HS-27A (cell line): ENCODE data around the gene EEF1AKMT1.
"Not testable (repeated sequence)": the region's sequence is repeated elsewhere in the genome, so short reads cannot be mapped to it uniquely, and the experiment has no call there.

ENCODE experiments used
- DNase-seq: peaks from one replicate; pipeline ENCODE4 v3.0.0-alpha.2; 2012; ENCODE audit warnings: low read depth, missing footprints

EEF1AKMT1 gene

DNA sequence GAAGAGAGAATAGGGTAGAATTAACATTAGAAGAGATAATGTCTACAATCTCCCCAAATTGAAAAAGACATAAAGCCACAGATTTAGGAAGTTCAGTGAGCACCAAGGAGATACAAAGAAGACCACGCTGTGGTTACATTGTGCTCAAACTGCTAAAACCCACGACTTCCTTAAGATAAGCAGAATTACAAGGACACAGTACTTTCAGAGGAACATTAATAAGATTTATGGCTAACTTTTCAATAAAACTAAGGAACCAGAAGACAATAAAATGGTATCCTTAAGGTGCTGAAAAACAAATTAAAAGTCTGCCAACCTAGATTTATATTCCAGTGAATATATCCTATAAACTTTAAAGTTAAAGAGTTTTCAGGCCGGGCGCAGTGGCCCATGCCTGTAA, 77.7 kb downstream of the EEF1AKMT1 start:
- no peak for DNase-seq

DNA sequence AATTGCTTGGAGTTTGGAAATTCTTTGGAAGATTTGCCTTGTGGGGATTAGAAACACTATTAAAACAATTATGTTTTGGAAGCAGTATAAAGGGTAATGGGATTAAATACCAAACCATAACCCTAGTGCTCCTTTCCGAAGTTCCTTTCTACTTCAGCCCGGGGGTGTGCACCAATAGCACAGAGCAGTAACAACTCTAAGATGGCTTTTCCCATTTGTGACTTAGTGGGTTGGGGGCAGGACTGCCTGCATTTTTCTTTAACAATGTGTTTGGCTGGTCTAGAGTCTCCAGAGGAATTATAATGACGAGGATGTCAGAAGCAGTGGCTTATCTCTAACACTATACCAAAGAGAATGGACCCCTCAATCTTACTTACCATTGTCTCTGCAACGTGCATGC, 82.1 kb downstream of the EEF1AKMT1 start:
- no peak for DNase-seq

DNA sequence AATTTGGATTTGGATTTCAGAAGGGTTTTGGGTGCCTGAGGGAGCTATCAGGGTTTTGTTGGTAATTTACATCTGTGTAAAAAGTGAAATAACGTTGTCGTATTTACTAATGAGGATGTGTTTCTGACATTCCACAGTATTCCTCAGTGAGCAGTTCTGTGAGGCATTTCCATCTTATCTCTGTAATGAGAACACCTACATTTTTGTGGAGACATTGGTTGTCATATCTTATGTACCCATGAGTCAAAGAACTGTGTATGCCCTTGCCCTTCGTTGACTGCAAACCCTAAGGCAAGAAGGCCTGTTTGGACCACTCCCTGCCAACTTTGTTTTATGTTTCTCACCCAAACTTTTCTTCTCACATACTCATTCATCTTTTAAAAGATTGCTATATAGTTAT, 84.5 kb downstream of the EEF1AKMT1 start:
- DNase-seq = no peak

DNA sequence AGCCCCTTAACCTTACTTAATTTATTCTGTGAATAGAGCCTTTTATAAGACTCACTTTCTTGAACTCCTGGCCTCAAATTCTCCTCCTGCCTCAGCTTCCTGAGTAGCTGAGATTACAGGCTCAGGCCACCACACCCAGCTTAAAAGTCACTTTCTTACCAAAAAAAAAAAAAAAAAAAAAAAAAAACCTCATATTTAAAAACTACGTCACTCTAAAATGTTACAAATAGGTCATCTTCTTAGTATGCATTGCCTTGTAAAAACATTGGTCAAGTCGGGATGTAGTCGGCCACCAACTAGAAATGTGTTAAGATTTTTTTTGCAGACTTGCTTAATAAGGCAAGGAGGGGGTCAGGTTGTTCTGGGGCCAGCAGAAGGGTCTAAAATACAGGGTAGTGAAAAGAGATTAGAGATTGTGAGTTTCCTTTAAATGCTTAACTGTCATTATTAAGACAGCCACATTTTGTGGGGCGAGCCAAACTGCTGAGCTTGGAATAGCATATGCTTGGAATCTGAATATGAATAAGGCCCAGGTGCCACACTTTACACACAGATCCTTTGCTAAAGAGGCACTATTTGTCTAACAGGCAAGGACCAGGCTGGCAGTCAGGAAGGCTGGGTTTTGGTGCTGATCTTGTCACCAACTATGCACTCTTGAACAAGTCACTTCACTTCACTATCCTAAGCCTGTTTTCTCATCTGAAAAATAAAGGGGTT, 86.7 kb downstream of the EEF1AKMT1 start:
- DNase-seq = no peak

DNA sequence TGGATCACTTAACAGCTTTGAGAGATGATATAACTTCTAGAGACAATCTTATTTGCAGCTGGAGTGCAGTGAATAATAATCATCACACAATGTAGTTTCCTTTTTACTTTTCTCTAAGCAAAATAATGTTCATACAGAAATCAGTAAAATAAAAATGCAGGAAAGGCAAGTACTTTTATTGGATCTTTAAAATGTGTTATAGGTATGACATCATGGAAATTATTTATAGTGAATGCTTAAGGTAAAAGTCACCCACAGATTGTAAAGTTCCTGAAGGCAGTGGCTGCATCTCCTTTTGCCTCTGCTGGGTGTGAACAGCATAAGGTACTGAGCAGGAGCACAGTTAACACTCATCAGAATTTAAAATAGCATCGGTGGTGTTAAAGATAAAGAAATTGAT, 87.6 kb downstream of the EEF1AKMT1 start:
- no peak for DNase-seq

DNA sequence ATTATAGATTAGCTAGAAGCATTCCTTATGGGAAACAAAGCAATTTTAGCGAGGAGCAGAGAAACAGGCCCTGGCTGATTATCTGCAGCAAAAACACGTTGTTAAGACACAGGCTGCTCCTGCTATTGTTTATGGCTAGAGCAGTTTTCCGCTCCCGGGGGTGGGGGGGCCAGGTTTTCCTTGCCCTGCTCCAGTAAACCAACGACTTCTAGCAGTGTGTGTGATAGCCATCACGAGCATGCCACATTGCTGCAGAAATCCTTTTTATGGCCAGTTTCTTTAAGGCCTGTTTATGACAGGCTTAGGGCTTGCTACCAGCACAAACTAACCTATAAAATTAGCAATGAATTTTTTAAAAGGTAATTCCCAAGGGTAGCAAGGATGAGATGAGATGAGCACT, 88.7 kb downstream of the EEF1AKMT1 start:
- no peak for DNase-seq

DNA sequence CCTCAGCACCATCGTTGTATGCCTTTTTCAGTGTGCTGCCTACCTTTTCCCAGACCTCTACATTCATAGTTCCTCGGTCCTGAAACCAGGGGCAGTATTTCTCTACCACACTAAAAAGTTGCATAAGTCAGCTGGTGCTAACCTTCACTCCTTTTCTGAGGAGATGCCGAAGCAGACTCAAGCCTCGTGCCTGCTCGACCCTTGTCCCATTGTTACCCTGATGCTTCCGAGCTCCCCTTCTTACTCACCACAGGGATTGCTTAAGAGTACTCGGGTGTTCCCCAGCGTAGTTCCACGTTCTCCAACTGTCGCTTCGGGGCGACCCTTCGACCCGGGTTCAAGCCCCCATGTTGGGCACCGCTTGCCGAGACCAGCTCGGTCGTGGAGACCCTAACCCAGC, 89.2 kb downstream of the EEF1AKMT1 start:
- no peak for DNase-seq

DNA sequence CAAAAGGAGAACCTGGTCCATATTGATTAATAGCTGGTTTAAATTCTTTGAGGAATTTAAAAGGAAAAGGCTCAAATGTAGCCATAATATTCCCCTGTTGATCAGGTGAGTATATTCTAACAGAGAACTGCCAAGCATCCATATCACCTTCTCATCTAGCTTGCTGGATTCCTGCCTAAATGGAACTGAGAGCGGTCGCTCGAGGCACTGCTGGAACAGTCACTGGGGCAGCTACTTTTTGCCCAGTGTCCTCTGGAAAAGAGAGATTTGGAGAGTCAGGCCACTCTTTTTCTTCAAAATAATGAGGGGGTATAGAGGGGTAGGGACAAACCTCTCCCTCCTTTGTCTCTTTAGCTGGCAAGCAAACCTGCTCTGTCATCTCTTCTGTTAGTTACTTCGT, 89.7 kb downstream of the EEF1AKMT1 start:
- no peak for DNase-seq

DNA sequence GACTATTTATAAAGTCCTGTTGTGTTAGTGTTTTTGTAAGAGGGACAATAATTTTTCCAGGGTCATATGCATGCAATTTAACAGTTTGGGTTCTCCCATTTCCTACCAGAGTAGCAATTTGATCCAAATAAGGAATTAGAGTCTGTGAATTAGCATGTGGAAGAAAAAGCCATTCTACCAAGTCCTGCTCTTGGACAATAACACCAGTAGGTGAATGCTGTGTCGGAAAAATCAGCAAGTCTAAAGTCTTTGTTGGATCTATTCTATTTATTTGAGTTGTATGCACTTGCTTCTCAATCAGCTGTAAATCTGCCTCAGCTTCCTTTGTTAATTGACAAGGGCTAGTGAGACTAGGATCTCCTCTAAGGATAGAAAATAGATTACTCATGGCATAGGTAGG, 91.7 kb downstream of the EEF1AKMT1 start:
- no peak for DNase-seq

DNA sequence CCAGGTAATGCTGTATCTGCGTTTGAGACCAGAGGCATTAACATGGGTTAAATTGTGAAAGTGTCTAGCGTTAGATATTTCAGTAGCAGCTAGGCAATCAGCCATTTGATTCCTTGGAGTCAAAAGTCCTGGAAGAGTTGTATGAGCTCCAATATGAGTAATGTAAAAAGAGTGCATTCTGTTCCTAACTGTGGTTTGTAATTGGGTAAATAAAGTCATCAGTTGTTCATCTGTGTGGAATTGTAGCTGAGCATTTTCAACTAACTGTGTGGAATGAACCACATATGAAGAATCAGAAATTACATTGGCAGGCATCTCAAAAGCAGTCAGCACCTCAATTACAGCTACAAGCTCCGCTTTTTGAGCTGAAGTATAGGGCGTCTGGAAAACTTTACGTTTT, 92.3 kb downstream of the EEF1AKMT1 start:
- not testable (repeated sequence) for DNase-seq

DNA sequence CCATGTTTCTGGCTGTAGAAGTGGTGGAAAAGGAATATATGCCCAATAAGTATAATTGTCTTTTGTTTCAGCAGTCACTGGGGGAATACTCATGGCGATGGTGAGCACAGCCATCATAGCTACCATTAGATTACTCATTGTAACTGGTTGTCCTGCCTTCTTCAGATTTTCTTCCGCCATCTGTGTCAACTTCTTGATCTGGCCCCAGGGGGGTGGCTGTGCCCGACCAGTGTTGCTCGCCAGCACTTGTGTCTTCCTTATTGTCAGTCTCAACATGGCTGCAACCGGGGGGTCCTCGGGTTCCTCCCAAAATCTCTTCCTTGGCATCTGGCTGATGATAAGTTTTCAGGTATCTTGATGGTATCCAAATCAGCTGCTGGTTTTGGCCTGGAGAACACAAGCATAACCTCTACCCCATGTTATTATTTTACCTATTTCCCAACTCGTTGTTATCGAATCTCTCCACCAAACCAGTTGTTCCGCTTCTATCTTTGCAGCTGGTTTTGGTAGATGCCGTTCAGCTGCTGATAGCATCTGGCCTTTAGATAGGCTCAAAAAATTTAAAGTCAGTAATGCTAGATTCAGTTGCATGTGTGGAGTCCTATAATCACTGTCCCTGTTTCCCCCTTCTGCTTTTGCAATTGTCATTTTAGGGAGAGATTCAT, 93.2 kb downstream of the EEF1AKMT1 start:
- no peak for DNase-seq

DNA sequence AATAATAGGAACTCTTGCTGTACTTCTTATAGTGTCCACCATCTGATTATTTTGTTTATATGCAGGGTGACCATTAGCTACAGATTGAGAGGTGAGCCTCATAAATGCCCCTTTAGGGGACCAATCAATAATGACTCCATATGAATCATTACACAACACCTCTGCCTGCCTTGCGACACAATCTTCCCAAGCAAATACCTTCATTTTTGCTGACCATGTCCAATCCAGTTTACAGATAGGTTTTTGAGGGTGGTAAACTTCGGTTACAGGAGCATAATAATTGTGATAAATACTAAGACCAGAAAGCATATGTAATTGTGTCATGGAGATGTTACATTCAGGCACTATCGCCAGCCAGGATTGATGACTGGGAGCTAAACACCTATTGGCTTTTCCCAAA, 93.9 kb downstream of the EEF1AKMT1 start:
- no peak for DNase-seq
